Nephron (organoid): ENCODE data around the gene GPC5.

Experiments
- H3K27ac Mint-ChIP-seq, 3 experiments: 2 replicates each; pipeline ENCODE4 v1.8.0; 2020; ENCODE audit warnings: mixed read lengths in 3 of 3, mild to moderate bottlenecking in 2 of 3, moderate library complexity in 1 of 3
- H3K27me3 Mint-ChIP-seq: 2 replicates; pipeline ENCODE4 v1.8.0; 2021; ENCODE audit warnings: low read depth, mild to moderate bottlenecking, moderate library complexity, mixed read lengths
- H3K36me3 Mint-ChIP-seq: 2 replicates; pipeline ENCODE4 v1.8.0; 2020; ENCODE audit warnings: low read depth, mixed read lengths
- H3K4me1 Mint-ChIP-seq: 2 replicates; pipeline ENCODE4 v1.8.0; 2020; ENCODE audit warnings: mixed read lengths
- H3K4me3 Mint-ChIP-seq, 3 experiments: 2 replicates each; pipeline ENCODE4 v1.8.0; 2020; ENCODE audit warnings: mild to moderate bottlenecking in 3 of 3, mixed read lengths in 3 of 3, moderate library complexity in 2 of 3
- H3K9me3 Mint-ChIP-seq: 2 replicates; pipeline ENCODE4 v1.8.0; 2020; ENCODE audit warnings: mixed read lengths
- TF ChIP-seq, protein P1 (sequence below), 3 experiments: fragments of 200-600 bp; sonication (generic); IDR thresholded peaks; one replicate each; pipeline ENCODE4 v1.5.0; 2021; ENCODE audit warnings: antibody characterized with exemption in 3 of 3; ENCODE audit not compliant: unreplicated experiment in 3 of 3

GPC5 gene

GRCh38 chr13:92028695-92029094 lies 630.3 kb downstream of the GPC5 start:
- H3K27ac Mint-ChIP-seq = no peak overlapping the region
- H3K27me3 Mint-ChIP-seq = no peaks in the 10 kb centered on the region
- TF ChIP-seq, protein P1, sequence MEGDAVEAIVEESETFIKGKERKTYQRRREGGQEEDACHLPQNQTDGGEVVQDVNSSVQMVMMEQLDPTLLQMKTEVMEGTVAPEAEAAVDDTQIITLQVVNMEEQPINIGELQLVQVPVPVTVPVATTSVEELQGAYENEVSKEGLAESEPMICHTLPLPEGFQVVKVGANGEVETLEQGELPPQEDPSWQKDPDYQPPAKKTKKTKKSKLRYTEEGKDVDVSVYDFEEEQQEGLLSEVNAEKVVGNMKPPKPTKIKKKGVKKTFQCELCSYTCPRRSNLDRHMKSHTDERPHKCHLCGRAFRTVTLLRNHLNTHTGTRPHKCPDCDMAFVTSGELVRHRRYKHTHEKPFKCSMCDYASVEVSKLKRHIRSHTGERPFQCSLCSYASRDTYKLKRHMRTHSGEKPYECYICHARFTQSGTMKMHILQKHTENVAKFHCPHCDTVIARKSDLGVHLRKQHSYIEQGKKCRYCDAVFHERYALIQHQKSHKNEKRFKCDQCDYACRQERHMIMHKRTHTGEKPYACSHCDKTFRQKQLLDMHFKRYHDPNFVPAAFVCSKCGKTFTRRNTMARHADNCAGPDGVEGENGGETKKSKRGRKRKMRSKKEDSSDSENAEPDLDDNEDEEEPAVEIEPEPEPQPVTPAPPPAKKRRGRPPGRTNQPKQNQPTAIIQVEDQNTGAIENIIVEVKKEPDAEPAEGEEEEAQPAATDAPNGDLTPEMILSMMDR (IDR thresholded peaks at IDR 0.05; ENCODE audit: unreplicated experiment in 3 of 3) = no peak
- H3K9me3 Mint-ChIP-seq = peaks cover 8% of the 10 kb centered on the region
- no peaks in the 10 kb centered on the region for H3K4me1 Mint-ChIP-seq
- no peaks in the 10 kb centered on the region for H3K36me3 Mint-ChIP-seq
- no peak overlapping the region for H3K4me3 Mint-ChIP-seq

GRCh38 chr13:92029641-92030040 lies 631.2 kb downstream of the GPC5 start:
- Mint-ChIP-seq H3K4me1 (no peaks in the 10 kb centered on the region), H3K27me3 (no peaks in the 10 kb centered on the region), H3K36me3 (no peaks in the 10 kb centered on the region), H3K27ac (no peak overlapping the region), H3K4me3 (no peak overlapping the region), H3K9me3 (peaks cover 8% of the 10 kb centered on the region)
- TF ChIP-seq, protein P1 (IDR thresholded peaks at IDR 0.05; ENCODE audit: unreplicated experiment in 3 of 3) = no peak

DNA sequence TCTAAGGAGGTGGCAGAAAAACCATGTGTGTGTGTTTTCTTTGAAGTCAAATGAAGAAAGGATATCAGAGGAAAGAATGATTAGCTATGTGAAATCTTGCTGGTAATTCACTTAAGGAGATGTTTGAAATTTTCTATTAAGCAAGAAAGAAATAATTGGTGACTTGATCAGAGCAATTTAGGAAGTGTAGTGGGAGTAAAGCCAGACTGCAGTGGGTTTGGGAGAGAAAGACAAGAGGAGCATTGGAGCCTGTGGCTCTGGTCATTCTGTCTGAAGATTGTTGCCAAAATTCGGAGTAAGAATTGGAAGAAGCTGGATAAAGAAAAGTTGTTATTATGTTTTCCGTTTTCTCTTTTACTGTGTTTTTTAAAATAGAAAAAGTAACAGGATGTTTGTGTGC lies 640.5 kb downstream of the GPC5 start:
- H3K36me3 Mint-ChIP-seq = no peaks in the 10 kb centered on the region
- H3K27ac Mint-ChIP-seq = no peak overlapping the region
- H3K4me3 Mint-ChIP-seq = no peak overlapping the region
- TF ChIP-seq, protein P1 (IDR thresholded peaks at IDR 0.05; ENCODE audit: unreplicated experiment in 3 of 3) = no peak
- H3K4me1 Mint-ChIP-seq = no peaks in the 10 kb centered on the region
- H3K9me3 Mint-ChIP-seq = no peaks in the 10 kb centered on the region
- H3K27me3 Mint-ChIP-seq = no peaks in the 10 kb centered on the region

- Mint-ChIP-seq H3K4me1 (no peaks in the 10 kb centered on the region), H3K27me3 (no peaks in the 10 kb centered on the region), H3K36me3 (no peaks in the 10 kb centered on the region), H3K4me3 (no peak overlapping the region), H3K9me3 (no peaks in the 10 kb centered on the region), H3K27ac (no peak overlapping the region)
- TF ChIP-seq, protein P1 (IDR thresholded peaks at IDR 0.05; ENCODE audit: unreplicated experiment in 3 of 3) = no peak
Observed at GRCh38 chr13:92042522-92042921, 644.1 kb downstream of the GPC5 start.

DNA sequence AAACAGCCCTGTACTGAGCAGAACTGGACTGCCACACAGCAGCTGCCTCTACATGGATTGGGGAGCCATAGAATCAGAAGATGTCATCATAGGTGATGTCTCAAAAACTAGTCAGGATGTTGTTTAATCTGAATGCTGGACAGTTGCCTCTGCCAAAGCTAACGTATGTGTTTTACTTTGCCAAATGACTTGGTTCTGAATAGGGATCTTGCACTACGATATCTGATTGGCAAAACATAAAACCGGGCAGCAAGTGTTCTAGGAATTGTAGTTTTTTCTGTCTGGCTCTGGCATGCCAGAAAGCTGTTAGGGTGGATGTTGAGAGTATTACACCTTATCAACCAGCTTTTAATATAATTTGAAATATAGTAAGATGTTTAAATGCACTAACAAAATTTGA lies 645.9 kb downstream of the GPC5 start:
- no peaks in the 10 kb centered on the region for H3K27me3 Mint-ChIP-seq
- no peak overlapping the region for H3K4me3 Mint-ChIP-seq
- no peak overlapping the region for H3K27ac Mint-ChIP-seq
- H3K36me3 Mint-ChIP-seq = no peaks in the 10 kb centered on the region
- no peaks in the 10 kb centered on the region for H3K4me1 Mint-ChIP-seq
- no peaks in the 10 kb centered on the region for H3K9me3 Mint-ChIP-seq
- TF ChIP-seq, protein P1 (IDR thresholded peaks at IDR 0.05; ENCODE audit: unreplicated experiment in 3 of 3) = no peak

DNA sequence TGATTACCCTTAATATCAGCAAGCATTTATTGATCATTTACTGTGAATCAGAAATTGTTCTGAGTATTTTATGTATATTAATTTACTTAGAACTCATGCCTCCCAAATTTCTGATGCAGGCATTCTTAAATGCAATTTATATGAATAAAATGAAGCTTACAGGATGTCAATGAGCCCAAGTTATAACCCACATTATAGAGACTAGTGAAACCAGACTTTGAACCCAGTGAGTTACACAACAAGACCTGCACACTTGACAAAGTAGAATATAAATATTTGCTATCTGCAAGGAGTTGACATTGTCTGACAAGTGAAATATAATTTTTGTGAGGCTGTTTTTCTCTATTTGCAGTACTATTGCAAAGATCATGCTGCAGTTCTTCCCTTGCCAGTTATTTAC lies 656.0 kb downstream of the GPC5 start:
- Mint-ChIP-seq H3K27ac (no peak overlapping the region), H3K4me1 (no peaks in the 10 kb centered on the region), H3K9me3 (no peaks in the 10 kb centered on the region), H3K4me3 (no peak overlapping the region), H3K27me3 (no peaks in the 10 kb centered on the region), H3K36me3 (peaks cover 3% of the 10 kb centered on the region)
- TF ChIP-seq, protein P1 (IDR thresholded peaks at IDR 0.05; ENCODE audit: unreplicated experiment in 3 of 3) = no peak
